PC-3 (cell line): ENCODE data around the gene STXBP3.

Experiments used
- EZH2 ChIP-seq: fragments of 300-600 bp; sonication (generic); IDR thresholded peaks from one replicate; pipeline ENCODE4 v1.6.1; 2017; ENCODE audit warnings: antibody characterized with exemption, mild to moderate bottlenecking, low read length; ENCODE audit not compliant: unreplicated experiment
- TF ChIP-seq, protein P1 (sequence below): fragments of 300-600 bp; sonication (generic); conservative IDR thresholded peaks from 2 replicates; pipeline ENCODE4 v1.5.1; 2017; ENCODE audit warnings: antibody characterized with exemption, low read depth, mild to moderate bottlenecking, low read length

DNA sequence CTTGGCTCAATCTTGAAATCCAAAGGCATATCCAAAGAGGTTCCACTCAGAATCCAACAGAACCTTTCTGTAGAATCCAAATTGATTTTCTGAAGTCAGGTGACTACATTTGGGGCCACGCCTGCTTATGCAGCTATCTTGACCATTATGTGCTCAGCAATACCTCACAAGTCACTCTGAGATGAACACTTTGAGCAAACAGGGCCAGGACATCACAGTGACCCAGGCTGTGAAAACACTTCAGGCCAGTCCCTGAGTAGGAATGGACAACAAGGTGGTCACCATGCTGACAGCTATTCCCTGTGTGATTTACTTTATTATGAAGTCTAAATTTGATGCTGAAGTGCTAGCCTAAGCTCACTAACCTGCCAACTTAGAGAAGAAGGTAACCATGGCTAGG, 110.5 kb downstream of the STXBP3 start, which contains the start of gene AKNAD1:
- TF ChIP-seq, protein P1, sequence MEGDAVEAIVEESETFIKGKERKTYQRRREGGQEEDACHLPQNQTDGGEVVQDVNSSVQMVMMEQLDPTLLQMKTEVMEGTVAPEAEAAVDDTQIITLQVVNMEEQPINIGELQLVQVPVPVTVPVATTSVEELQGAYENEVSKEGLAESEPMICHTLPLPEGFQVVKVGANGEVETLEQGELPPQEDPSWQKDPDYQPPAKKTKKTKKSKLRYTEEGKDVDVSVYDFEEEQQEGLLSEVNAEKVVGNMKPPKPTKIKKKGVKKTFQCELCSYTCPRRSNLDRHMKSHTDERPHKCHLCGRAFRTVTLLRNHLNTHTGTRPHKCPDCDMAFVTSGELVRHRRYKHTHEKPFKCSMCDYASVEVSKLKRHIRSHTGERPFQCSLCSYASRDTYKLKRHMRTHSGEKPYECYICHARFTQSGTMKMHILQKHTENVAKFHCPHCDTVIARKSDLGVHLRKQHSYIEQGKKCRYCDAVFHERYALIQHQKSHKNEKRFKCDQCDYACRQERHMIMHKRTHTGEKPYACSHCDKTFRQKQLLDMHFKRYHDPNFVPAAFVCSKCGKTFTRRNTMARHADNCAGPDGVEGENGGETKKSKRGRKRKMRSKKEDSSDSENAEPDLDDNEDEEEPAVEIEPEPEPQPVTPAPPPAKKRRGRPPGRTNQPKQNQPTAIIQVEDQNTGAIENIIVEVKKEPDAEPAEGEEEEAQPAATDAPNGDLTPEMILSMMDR: no peak
- no peak for TF ChIP-seq EZH2
